Measurements from ENCODE around the gene LTBP2.

- TF ChIP-seq CTCF (conservative IDR thresholded peaks at IDR 0.05; ENCODE audit: low read depth, low read length) (no peak), EZH2 (IDR thresholded peaks at IDR 0.05; ENCODE audit: low read length, unreplicated experiment) (no peak), EZH2phosphoT487 (IDR thresholded peaks at IDR 0.05; ENCODE audit: borderline replicate concordance, low read length) (no peak)
Measured at GRCh38 chr14:74508844-74509428, 103.1 kb downstream of the LTBP2 start.
